GM21515 (cell line): ENCODE data around the gene SLC6A2.

ENCODE experiments used
- ATAC-seq: cut with Tn5 transposase; IDR thresholded peaks from one replicate; pipeline ENCODE4 v1.9.1; 2021; ENCODE audit not compliant: unreplicated experiment

Gene SLC6A2

GRCh38 chr16:55671206-55671973, 15.6 kb downstream of the SLC6A2 start:
- ATAC-seq: no peak

- ATAC-seq: no peak
These were observed 16.1 kb downstream of the SLC6A2 start for GRCh38 chr16:55671974-55672280.

DNA sequence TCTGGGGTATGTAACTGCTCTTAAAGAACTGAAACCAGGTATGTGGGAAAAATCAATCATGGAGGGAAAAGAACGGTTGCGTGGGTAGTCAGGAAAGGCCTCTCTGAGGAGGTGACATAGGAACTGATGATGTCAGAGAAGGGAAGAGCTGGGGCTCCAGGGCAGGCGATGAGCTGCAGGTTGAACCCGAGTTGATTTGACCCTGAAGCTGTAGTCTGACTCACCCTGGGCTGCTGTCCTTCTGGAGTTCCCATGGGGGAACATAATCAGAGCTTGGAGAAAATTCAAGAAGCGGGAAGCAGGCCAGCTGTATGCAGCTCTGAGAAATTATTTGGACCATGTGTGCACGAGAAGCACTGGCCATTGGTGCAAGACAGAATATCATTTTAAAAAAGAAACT, 16.7 kb downstream of the SLC6A2 start:
- ATAC-seq: no peak

DNA sequence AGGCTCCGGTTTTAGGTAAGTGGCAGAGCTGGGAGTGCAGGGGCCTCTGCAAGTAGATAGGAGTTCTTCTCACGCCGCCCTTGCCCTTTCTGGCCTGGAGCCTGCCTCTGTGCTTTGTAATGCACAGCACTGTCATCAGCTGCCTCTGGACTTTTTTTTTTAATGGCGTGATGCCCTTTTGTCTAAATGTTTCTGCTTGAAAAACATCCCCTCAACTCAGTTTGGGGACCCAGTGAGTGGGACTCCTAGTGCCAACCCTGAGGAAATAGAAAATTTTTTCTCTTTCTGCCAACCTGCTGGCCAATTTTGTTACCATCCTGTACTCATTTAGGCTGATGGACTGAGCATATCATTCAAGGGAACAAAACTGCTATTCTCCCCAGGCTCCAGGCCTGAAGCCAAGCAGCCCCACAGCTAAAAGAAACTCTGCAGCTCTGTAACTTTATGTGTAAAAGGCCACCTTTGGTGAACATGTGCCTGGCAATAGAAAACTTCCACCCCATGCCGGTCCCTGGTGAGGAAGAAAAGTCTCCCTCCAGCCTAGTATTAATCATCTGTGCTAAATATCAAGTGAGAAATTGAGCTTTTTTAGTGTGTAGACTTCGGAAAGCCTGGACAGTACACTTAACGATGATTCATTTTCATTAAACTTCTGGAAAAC, 22.5 kb downstream of the SLC6A2 start:
- ATAC-seq: no peak

DNA sequence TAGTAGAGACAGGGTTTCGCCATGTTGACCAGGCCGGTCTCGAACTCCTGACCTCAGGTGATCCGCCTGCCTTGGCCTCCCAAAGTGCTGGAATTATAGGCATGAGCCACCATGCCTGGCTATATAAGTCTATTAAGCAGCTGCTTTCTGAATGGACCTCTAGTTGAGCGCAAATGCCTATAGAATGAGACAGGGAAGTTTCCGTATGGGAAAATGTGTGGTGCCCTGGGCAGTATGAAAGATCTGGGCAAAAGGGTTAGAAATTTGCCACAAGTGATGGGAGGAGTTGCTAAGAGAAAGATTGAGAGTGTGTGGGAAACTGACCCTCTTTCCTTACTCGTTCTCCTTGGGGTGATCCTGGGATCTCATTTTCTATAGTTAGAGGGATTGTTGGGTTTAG, 26.3 kb downstream of the SLC6A2 start:
- no peak for ATAC-seq

GRCh38 chr16:55685973-55686372, 30.2 kb downstream of the SLC6A2 start:
- no peak for ATAC-seq

DNA sequence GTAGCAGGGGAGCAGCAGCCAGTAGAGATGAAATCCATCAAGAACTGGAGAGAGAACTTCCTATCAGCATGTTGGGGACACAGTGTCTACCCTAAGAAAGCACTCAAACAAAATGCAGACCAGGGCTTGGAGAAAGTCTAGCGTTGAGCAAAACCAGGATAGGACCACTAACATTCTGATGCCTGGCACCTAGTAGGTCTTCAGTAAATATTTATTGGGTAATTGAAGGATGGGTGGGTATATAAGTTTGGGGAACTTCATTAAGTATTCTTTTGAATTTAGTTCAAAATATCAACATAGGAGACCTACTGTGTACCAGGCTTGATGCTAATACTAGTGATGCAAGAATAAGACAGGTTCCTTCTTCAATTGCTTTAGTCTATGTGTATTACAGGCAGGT, 30.9 kb downstream of the SLC6A2 start:
- ATAC-seq: no peak

DNA sequence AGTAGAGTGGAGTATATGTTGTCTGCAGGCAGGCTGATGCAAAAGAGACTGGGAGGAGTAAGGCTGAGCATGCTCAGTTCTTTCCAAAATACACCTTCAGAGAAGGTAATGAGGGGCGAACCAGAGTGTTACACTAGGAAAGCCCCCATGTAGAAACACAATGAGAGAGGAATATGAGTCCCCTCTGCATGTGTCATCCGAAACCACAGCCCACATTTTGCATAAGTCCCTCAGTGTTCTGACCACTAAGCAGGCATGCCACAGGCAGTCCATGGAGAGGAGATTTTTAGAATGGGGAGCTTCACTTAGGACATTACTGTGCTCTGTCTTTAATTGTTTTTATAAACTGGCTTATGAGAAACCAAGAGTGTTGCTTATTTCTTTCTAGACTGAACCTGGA, 32.0 kb downstream of the SLC6A2 start:
- ATAC-seq: no peak

GRCh38 chr16:55690841-55691240, 35.1 kb downstream of the SLC6A2 start:
- ATAC-seq: no peak

DNA sequence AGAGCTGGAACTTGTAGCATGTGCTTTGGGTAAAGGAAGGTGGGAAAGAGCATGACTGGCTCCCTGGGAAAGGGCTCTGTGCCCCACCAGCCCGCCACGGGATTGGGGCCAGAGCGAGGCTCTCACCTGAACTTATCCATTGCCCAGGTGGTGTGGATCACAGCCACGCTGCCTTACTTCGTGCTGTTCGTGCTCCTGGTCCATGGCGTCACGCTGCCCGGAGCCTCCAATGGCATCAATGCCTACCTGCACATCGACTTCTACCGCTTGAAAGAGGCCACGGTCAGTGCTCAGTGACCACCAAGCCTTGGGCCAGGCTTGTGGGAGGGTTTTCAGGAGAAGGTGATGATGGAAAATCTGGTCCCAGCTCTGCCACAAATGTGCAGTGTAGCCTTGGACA, 36.0 kb downstream of the SLC6A2 start:
- no peak for ATAC-seq

GRCh38 chr16:55695595-55695994, 39.8 kb downstream of the SLC6A2 start:
- ATAC-seq: no peak

DNA sequence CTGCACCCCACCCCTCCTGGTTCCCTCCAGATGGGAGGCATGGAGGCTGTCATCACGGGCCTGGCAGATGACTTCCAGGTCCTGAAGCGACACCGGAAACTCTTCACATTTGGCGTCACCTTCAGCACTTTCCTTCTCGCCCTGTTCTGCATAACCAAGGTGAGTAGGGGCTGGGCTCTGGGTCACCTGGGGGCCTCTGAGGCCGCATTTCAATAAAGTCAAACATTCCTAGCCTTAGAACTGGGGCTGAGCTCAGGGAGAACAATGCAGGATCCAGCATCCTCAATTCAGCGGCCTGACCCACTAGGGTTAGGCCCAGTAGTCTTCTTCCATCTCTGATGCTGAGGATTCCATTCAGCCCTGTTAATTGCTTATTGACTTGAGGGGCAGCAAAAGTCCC, 42.1 kb downstream of the SLC6A2 start:
- no peak for ATAC-seq

DNA sequence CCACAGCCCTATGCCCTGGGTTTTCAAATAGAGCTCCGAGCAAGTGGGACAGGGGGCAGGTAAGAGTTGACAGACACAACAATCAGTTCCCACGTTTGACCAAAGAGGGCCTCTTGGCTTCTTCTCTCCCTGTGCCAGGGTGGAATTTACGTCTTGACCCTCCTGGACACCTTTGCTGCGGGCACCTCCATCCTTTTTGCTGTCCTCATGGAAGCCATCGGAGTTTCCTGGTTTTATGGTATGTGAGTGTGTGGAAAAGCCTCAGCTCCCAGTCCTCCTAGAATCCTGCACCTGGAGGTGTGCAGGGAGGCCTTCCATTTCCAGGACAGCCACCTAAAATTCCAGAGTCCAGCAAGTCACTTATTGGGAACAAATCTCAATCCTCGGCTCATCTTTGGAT, 42.5 kb downstream of the SLC6A2 start:
- ATAC-seq: no peak

- no peak for ATAC-seq
These were observed 43.2 kb downstream of the SLC6A2 start for GRCh38 chr16:55698946-55699345.

DNA sequence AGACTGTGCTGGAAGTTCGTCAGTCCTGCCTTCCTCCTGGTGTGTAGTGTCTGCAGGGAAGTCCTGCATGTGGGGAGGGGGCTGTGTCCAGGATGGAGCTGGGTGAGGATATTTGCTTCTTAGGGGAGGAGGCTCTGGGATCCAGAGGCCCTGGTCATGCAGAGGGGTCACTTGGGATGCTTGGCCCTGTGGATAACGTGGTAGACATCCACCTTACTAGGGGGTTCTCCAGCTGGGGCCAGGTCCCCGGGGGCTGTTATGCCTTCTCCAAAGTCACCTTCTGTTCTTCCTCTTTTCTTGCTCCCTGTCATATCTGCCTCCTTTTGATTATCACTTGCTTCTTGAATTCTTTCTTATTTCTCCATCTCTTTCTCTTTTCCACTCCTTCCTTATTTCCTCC, 43.8 kb downstream of the SLC6A2 start:
- ATAC-seq: no peak

DNA sequence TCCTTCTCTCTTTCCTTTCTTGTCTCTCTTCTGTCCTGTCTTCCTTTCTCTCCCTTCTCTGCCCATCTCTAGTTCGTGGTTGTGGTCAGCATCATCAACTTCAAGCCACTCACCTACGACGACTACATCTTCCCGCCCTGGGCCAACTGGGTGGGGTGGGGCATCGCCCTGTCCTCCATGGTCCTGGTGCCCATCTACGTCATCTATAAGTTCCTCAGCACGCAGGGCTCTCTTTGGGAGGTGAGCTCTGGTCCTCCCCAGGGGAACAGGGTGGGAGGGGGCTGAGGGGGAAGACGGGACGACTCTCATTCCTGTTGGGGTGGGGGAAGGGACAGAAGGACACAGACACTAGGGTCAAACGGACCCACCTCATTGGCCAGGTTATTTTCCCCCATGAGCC, 44.3 kb downstream of the SLC6A2 start:
- ATAC-seq: no peak

- no peak for ATAC-seq
These were observed 45.2 kb downstream of the SLC6A2 start for GRCh38 chr16:55700961-55701360.

DNA sequence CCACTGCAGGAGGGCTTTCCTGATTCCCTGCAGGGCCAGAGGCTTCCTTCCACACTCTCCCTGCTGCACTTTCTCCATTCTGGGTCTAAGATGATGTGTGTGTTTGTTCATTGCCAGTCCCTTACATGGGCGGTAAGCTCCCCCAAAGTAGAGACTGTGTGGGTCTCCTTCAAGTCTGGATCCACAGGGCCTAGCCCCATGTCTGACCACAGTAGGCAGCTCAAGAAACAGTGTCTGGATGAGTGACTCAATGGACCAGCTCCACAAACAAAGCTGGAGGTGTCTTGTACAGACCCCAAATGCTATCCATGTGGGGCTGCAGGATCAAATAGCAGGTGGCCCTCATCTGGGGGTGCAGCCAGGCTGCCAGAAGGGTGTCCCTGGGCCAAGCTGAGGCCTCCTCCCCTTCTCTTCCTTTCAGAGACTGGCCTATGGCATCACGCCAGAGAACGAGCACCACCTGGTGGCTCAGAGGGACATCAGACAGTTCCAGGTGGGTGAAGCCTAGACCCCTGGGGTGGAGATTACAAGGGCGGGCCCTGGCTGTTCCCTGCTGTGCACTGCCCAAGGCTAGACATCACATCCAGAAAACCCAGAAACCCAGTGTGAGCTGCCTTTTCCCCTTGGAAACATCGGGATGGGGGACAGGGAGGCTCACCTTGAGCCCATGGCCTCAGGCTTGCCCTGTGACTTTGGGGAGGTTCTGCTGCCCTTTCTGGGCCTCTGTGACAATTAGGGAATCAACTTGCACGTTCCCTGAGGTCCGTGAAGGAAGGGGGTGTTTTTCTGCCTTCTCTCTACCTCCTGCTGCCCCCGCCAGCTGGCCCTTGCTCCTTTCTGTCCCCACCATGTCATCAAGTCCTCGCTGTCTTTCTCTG, 45.9 kb downstream of the SLC6A2 start:
- peak; percentile 68 for ATAC-seq

- no peak for ATAC-seq
These were observed 47.5 kb downstream of the SLC6A2 start for GRCh38 chr16:55703003-55704001.

DNA sequence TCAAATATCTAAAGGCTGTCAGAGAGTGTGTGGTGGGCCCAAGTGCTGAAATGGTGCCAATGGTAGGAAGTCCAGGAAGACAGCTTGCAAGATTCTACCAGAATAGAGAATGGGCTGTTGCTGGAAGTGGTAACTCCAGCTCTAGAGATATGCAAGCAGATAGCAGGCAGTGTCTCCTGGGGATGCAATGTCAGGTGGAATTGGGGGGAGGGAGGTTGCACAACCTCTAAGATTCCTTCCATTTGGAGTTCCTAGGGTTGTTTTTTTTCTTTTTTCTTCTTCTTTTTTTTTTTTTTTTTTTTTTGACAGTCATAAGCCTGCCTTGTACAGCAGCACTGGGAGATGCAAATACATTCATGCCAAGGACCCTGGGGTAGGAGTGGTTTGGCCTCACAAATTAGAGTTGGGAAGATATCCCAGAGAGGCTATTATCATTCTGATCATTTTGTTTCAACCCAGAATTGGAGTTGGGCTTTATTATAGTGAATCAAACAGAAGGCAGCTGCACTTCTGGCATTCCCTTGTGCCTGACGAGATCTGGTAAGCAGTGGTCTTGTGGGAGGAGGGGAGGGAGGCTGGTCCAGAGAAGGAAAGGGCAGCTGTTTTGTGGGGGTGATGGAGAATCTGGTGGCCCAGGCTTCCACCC, 51.1 kb downstream of the SLC6A2 start:
- no peak for ATAC-seq
